ENCODE measurements around the gene CDC40.

Gene CDC40

GRCh38 chr6:110180228-110181008 is at the start of gene CDC40:
TSS of gene CDC40 (plus strand) at chr6:110180427. CDS start at chr6:110180445, 18 bp downstream.
- no peak for DNase-seq (ENCODE audit: low spot score)

GRCh38 chr6:110137924-110138887 is 42.0 kb upstream of the CDC40 start:
- no peak for DNase-seq (ENCODE audit: low spot score)

GRCh38 chr6:110139052-110139451 is 41.2 kb upstream of the CDC40 start:
- no peak for DNase-seq (ENCODE audit: low spot score)

GRCh38 chr6:110140650-110141049 is 39.6 kb upstream of the CDC40 start:
- DNase-seq (ENCODE audit: low spot score): no peak

- no peak for DNase-seq (ENCODE audit: low spot score)
These were observed 32.4 kb upstream of the CDC40 start for GRCh38 chr6:110147870-110148269.

- DNase-seq (ENCODE audit: low spot score): no peak
These were observed 21.7 kb upstream of the CDC40 start for GRCh38 chr6:110158479-110158878.

- no peak for DNase-seq (ENCODE audit: low spot score)
These were observed 10.1 kb upstream of the CDC40 start for GRCh38 chr6:110170081-110170480.

GRCh38 chr6:110173506-110174132 is 6.6 kb upstream of the CDC40 start:
- no peak for DNase-seq (ENCODE audit: low spot score)

- peak; percentile 59 for DNase-seq (ENCODE audit: low spot score)
These were observed 1.4 kb upstream of the CDC40 start for GRCh38 chr6:110178626-110179405.

- peak; percentile 91 for DNase-seq (ENCODE audit: low spot score)
These were observed 610 bp upstream of the CDC40 start, which contains the start of gene WASF1 for GRCh38 chr6:110179406-110180227. TSS of gene WASF1 (minus strand) at chr6:110179670. CDS start at chr6:110127601, 52,069 bp downstream.

- DNase-seq (ENCODE audit: low spot score): no peak
These were observed 1.2 kb downstream of the CDC40 start for GRCh38 chr6:110181131-110182030.

- no peak for DNase-seq (ENCODE audit: low spot score)
These were observed 3.2 kb downstream of the CDC40 start for GRCh38 chr6:110183292-110183885.

GRCh38 chr6:110185879-110186278 is 5.7 kb downstream of the CDC40 start:
- no peak for DNase-seq (ENCODE audit: low spot score)

- no peak for DNase-seq (ENCODE audit: low spot score)
These were observed 8.6 kb downstream of the CDC40 start for GRCh38 chr6:110188791-110189190.

GRCh38 chr6:110190726-110191125 is 10.5 kb downstream of the CDC40 start:
- no peak for DNase-seq (ENCODE audit: low spot score)

- no peak for DNase-seq (ENCODE audit: low spot score)
These were observed 11.2 kb downstream of the CDC40 start for GRCh38 chr6:110191477-110191876.

- DNase-seq (ENCODE audit: low spot score): no peak
These were observed 15.4 kb downstream of the CDC40 start for GRCh38 chr6:110195639-110196038.

- DNase-seq (ENCODE audit: low spot score): no peak
These were observed 16.6 kb downstream of the CDC40 start for GRCh38 chr6:110196874-110197273.

GRCh38 chr6:110198561-110198960 is 18.3 kb downstream of the CDC40 start:
- DNase-seq (ENCODE audit: low spot score): no peak
